MV-4-11 (cell line): ENCODE measurements around the gene DNAAF6.

Experiments
- DNase-seq: peaks from one replicate; lab custom pipeline; 2025; lab: John Stamatoyannopoulos, UW

The DNAAF6 gene

DNA sequence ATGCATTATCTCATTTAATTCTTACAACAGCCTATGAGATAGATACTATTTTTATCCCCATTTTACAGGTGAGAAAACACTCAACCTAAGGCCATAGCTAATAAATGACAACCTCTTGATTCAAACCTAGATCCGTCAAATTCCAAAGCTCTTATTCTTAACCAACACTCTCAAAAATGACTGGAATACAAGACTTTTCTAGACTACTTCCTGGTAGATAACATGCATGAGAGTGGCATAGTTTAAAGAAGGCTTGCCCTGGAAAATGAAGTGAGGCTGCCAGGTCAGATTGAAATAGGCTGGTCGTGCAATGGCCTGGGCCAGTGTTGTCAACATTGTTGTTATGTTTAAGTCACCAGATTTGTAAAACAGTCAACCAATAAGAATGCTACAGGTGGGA, 86.6 kb downstream of the DNAAF6 start:
- DNase-seq: no peak
